Testis (tissue), 3 donors: ENCODE measurements around the gene LGALSL. TPM values are rescaled to one million over a fixed set of nuclear protein-coding genes. Genes with fewer than 3 reads are reported as not detected.

Experiments used
- DNase-seq: peaks from one replicate; pipeline ENCODE4 v3.0.0-alpha.2; 2019
- H3K27ac ChIP-seq, 2 donors: fragments of 200-600 bp; sonication (generic); one replicate each; pipeline ENCODE4 v1.5.1; 2019
- H3K27me3 ChIP-seq: fragments of 200-600 bp; sonication (generic); one replicate; pipeline ENCODE4 v1.5.1; 2019
- H3K36me3 ChIP-seq: fragments of 200-600 bp; sonication (generic); one replicate; pipeline ENCODE4 v1.5.1; 2017; ENCODE audit warnings: low read depth; ENCODE audit errors: missing control alignments
- H3K4me1 ChIP-seq: fragments of 200-600 bp; sonication (generic); one replicate; pipeline ENCODE4 v1.5.1; 2019
- H3K4me3 ChIP-seq, 2 donors: fragments of 200-600 bp; sonication (generic); one replicate each; pipeline ENCODE4 v1.5.1; 2017 to 2019
- H3K9me3 ChIP-seq: fragments of 200-600 bp; sonication (generic); one replicate; pipeline ENCODE4 v1.5.1; 2017
- CTCF ChIP-seq, 3 experiments: fragments of 450-650 bp in 2 of 3; fragments of 200-600 bp in 1 of 3; sonication (generic) in 1 of 3; IDR thresholded peaks; one replicate each; pipeline ENCODE4 v1.5.1; 2016 to 2019; ENCODE audit warnings: antibody characterized with exemption in 3 of 3, mild to moderate bottlenecking in 2 of 3, moderate library complexity in 1 of 3
- POLR2A ChIP-seq: fragments of 450-650 bp; IDR thresholded peaks from one replicate; pipeline ENCODE4 v1.6.1; 2017; ENCODE audit warnings: antibody characterized with exemption, mild to moderate bottlenecking, moderate library complexity
- WGBS, 2 donors: methylation state at CpG; one replicate each; pipeline ENCODE4 v1.1.5; 2018; 5-methylcytosine and 5-hydroxymethylcytosine counted together
- intact Hi-C: fragments of 100-400 bp; cut with DNase I; formaldehyde crosslinking; loops from one replicate; pipeline ENCODE4 v1.15.1; 2023; ENCODE audit warnings: low total_unique reads
- polyA plus RNA-seq: library from polyadenylated mRNA; stranded (reverse); fragments of 350-450 nt; fragmentation: Illumina TruSeq; extraction: RNeasy Lipid Tissue Mini Kit (QIAGEN cat#74804); gene quantifications from one replicate; pipeline ENCODE4 v1.2.3, GENCODE V29; 2014; ENCODE audit warnings: low read depth, low replicate concordance; ENCODE audit not compliant: insufficient read depth
- total RNA-seq, 2 donors: library from RNA; depleted of rRNA; stranded (reverse); fragments of >200 nt; gene quantifications; one replicate each; pipeline ENCODE4 v1.2.3, GENCODE V29; 2016

LGALSL gene
- total and polyA plus RNA-seq, 3 donors from 2014 or later: 10.8 to 13.4 (median 11.3) TPM

DNA sequence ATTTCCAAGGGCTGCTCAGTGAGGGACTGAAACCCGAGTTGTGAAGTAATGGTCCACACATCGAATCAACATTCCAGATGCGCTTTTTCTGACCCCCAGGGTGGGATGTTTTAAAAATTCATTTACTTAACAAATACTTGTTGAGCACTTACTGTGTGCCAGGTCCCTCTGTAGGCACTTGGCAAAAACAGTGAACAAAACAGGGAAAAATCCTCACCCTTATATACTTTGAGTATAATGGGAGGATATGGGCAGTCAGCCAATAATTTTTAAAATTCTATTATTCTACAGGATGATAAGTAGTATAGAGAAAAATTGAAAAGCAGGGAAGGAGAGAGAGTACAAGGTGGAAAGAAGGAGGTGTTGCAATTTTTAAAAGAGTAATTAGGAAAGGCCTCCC is 38.9 kb downstream of the LGALSL start:
- H3K27me3 ChIP-seq: no peaks in the 10 kb centered on the region
- H3K9me3 ChIP-seq: no peaks in the 10 kb centered on the region
- intact Hi-C loops: no loop called here
- no peaks in the 10 kb centered on the region for H3K4me1 ChIP-seq
- H3K4me3 ChIP-seq: no peak overlapping the region
- H3K27ac ChIP-seq: no peak overlapping the region
- TF ChIP-seq CTCF (IDR thresholded peaks at IDR 0.05) (no peak), POLR2A (no peak)
- H3K36me3 ChIP-seq: no peaks in the 10 kb centered on the region
- DNase-seq: no peak
- 85 to 86% methylated on average over 3 of the region's 3 CpGs for WGBS, 2 donors

- no peaks in the 10 kb centered on the region for H3K27me3 ChIP-seq
- no peaks in the 10 kb centered on the region for H3K36me3 ChIP-seq
- TF ChIP-seq POLR2A: no peak
- TF ChIP-seq CTCF (IDR thresholded peaks at IDR 0.05): no peak
- H3K27ac ChIP-seq: no peak overlapping the region
- no peak for DNase-seq
- intact Hi-C loops: no loop called here
- 83 to 86% methylated on average over 4 of the region's 4 CpGs for WGBS, 2 donors
- H3K9me3 ChIP-seq: no peaks in the 10 kb centered on the region
- H3K4me1 ChIP-seq: no peaks in the 10 kb centered on the region
- no peak overlapping the region for H3K4me3 ChIP-seq
Measured at GRCh38 chr2:64493788-64494187, 39.8 kb downstream of the LGALSL start.

GRCh38 chr2:64498438-64498837 is 44.5 kb downstream of the LGALSL start:
- TF ChIP-seq CTCF (IDR thresholded peaks at IDR 0.05) (no peak), POLR2A (no peak)
- no peak for DNase-seq
- Histone ChIP-seq H3K9me3 (no peaks in the 10 kb centered on the region), H3K4me3 (no peak overlapping the region), H3K36me3 (no peaks in the 10 kb centered on the region), H3K27ac (no peak overlapping the region), H3K4me1 (no peaks in the 10 kb centered on the region), H3K27me3 (no peaks in the 10 kb centered on the region)
- 82% methylated on average over 1 of the region's 1 CpG for WGBS, 2 donors
- intact Hi-C loops: no loop called here

DNA sequence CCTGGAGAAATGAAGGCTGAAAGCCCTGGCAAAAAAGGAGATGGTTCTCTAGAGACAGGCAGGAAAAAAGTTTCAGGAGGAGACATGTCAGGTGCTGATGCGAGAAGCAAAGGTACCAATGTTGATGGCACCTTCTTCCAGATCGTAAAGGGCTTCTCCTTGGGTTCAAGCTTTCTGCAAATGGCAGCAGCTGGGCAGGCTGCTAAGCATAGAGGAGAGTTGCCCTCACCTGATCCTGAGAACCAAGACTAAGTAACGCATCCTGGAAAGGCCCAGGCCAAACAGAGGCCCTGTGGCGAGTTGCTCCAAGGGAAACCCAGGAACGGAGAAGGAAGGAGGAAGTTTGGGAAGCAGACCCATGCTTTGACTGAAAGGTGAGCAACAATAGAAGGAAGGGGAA is 46.6 kb downstream of the LGALSL start:
- intact Hi-C loops: no loop called here
- DNase-seq: no peak
- Histone ChIP-seq H3K4me3 (no peak overlapping the region), H3K27me3 (no peaks in the 10 kb centered on the region), H3K36me3 (no peaks in the 10 kb centered on the region), H3K27ac (no peak overlapping the region), H3K4me1 (no peaks in the 10 kb centered on the region), H3K9me3 (no peaks in the 10 kb centered on the region)
- TF ChIP-seq CTCF (IDR thresholded peaks at IDR 0.05): no peak
- no peak for TF ChIP-seq POLR2A
- 84 to 91% methylated on average over 5 of the region's 5 CpGs for WGBS, 2 donors

GRCh38 chr2:64501946-64502345 is 48.0 kb downstream of the LGALSL start:
- Histone ChIP-seq H3K4me3 (no peak overlapping the region), H3K27me3 (no peaks in the 10 kb centered on the region), H3K4me1 (no peaks in the 10 kb centered on the region), H3K27ac (no peak overlapping the region), H3K36me3 (no peaks in the 10 kb centered on the region), H3K9me3 (no peaks in the 10 kb centered on the region)
- WGBS, 2 donors: 69 to 89% methylated on average over 1 of the region's 1 CpG
- TF ChIP-seq POLR2A (no peak), CTCF (IDR thresholded peaks at IDR 0.05) (no peak)
- no peak for DNase-seq
- intact Hi-C loops: no loop called here
